Calu3 (cell line): ENCODE measurements around the gene CHRD. TPM values are rescaled to one million over a fixed set of nuclear protein-coding genes. Genes with fewer than 3 reads are reported as not detected.
A peak's percentile ranks its signal among the peaks of the same experiment; 100 is the strongest.

Experiments
- BruUV-seq: library from RNA; stranded (reverse); fragments of 400-500 nt; replicated peaks from 2 replicates; lab custom pipeline; 2021; lab: Mats Ljungman, UMichigan
- CTCF ChIA-PET: fragments of 300-600 bp; sonication (Branson Sonifier 250); formaldehyde crosslinking; loops from one replicate; lab custom pipeline; 2022; ENCODE audit warnings: antibody characterized with exemption; lab: Charles Lee
- DNase-seq: peaks from one replicate; pipeline ENCODE4 v3.0.0; 2022
- H3K27ac Mint-ChIP-seq: one replicate; pipeline ENCODE4 v1.8.0; 2022; ENCODE audit warnings: mixed read lengths; ENCODE audit not compliant: unreplicated experiment
- H3K27me3 Mint-ChIP-seq: one replicate; pipeline ENCODE4 v1.8.0; 2022; ENCODE audit warnings: mixed read lengths; ENCODE audit not compliant: unreplicated experiment
- H3K36me3 Mint-ChIP-seq: one replicate; pipeline ENCODE4 v1.8.0; 2022; ENCODE audit warnings: mild to moderate bottlenecking, moderate library complexity, mixed read lengths; ENCODE audit not compliant: insufficient read depth, unreplicated experiment
- H3K4me1 Mint-ChIP-seq: one replicate; pipeline ENCODE4 v1.8.0; 2022; ENCODE audit warnings: mild to moderate bottlenecking, low read depth, mixed read lengths; ENCODE audit not compliant: unreplicated experiment
- H3K4me3 Mint-ChIP-seq: one replicate; pipeline ENCODE4 v1.8.0; 2022; ENCODE audit warnings: mild to moderate bottlenecking, low read depth, moderate library complexity, mixed read lengths; ENCODE audit not compliant: unreplicated experiment
- H3K9me3 Mint-ChIP-seq: one replicate; pipeline ENCODE4 v1.8.0; 2022; ENCODE audit warnings: low read depth, mixed read lengths; ENCODE audit not compliant: unreplicated experiment
- intact Hi-C: fragments of 100-400 bp; cut with micrococcal nuclease; formaldehyde crosslinking; loops from one replicate; pipeline ENCODE4 v1.10.0; 2022; ENCODE audit not compliant: unreplicated experiment
- total RNA-seq: library from RNA; stranded (reverse); gene quantifications from 2 replicates; pipeline ENCODE4 v1.2.3, GENCODE V29; 2022
- TF ChIP-seq, protein P1 (sequence below): fragments of 200-600 bp; IDR thresholded peaks from one replicate; pipeline ENCODE4 v1.8.0; 2022; ENCODE audit warnings: antibody characterized with exemption; ENCODE audit not compliant: unreplicated experiment

CHRD gene
- total RNA-seq, 1 experiment from 2014 or later, result not detected

DNA sequence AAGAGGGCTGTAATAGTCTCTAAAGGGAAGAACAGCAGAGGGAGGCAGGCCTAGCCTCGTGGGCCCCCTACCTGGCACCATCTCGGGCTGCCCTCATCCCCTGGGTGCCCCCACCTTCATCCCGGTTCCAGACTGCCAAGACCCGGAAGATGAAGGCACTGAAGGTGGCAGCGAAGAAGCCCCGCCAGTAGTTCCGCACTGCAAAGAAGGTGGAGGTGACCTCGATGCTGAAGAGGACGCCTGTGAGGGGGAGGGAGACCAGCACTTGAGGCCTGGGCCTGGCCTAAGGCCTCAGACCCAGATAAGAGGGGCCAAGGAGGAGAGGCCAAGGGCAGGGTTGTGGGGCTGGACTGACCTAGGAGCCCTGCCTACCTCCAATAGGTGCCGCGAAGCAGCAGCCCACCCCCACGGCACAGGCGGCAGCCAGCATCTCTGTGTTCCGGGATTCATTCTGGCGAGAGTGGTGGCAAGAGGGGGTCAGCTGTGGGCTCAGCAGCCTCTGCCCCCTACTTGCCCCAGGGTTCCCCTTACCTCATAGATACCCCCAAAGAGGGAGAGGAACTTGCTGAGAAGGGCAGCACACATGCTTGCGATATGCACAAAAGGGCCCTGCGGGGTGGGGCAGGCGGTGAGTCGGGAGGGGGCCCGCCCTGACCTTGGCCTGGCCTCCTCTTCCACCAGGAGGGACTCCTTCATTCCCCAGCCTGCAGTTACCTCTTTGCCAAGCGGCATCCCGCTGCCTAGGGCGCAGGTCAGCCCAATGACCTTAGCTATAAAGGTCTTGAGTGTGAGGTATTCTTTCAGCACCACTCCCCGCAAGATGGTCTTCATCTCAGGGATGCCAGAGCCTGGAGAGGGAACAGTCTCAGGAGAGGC lies 22.4 kb upstream of the CHRD start:
- no peak for DNase-seq
- no peak overlapping the region for H3K27ac Mint-ChIP-seq
- TF ChIP-seq, protein P1, sequence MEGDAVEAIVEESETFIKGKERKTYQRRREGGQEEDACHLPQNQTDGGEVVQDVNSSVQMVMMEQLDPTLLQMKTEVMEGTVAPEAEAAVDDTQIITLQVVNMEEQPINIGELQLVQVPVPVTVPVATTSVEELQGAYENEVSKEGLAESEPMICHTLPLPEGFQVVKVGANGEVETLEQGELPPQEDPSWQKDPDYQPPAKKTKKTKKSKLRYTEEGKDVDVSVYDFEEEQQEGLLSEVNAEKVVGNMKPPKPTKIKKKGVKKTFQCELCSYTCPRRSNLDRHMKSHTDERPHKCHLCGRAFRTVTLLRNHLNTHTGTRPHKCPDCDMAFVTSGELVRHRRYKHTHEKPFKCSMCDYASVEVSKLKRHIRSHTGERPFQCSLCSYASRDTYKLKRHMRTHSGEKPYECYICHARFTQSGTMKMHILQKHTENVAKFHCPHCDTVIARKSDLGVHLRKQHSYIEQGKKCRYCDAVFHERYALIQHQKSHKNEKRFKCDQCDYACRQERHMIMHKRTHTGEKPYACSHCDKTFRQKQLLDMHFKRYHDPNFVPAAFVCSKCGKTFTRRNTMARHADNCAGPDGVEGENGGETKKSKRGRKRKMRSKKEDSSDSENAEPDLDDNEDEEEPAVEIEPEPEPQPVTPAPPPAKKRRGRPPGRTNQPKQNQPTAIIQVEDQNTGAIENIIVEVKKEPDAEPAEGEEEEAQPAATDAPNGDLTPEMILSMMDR, result no peak
- H3K4me1 Mint-ChIP-seq, result peaks cover 23% of the 10 kb centered on the region
- no TSS peak for BruUV-seq
- intact Hi-C loops, result no loop called here
- H3K36me3 Mint-ChIP-seq, result peaks cover 34% of the 10 kb centered on the region
- H3K9me3 Mint-ChIP-seq, result no peaks in the 10 kb centered on the region
- CTCF ChIA-PET, result no interaction called here
- no peaks in the 10 kb centered on the region for H3K27me3 Mint-ChIP-seq
- H3K4me3 Mint-ChIP-seq, result no peak overlapping the region

DNA sequence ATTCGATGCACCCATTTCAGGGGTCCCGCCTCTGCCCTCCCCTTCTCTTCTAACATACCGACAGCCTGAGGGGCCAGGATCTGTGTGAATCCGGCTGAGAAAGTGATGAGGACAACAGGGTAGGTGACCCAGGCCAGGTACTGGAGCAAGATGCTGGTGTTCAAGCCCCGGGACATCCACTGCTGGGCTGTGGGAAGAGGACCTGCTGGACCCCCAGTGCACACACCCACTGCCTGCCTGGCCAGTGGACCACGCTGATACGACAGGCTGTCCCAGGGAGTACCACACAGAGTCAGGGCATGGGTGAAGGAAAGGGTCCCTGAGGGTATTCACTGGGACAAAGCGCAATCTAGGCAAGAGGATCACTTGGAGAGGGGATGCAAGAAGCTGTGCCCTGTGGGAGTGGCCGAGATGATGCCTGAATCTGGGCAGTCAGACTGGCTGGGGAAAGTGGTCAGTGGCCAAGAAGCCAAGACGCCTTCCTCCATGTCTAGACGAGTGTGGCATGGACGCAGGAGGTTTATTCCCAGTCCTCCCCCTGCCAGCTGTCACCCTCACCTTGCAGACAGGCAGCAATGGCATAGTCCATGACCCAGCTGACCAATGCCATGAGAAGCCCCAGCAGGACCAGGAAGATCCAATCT lies 21.6 kb upstream of the CHRD start:
- Mint-ChIP-seq H3K27ac (no peak overlapping the region), H3K4me3 (no peak overlapping the region), H3K36me3 (peaks cover 40% of the 10 kb centered on the region), H3K4me1 (peaks cover 21% of the 10 kb centered on the region), H3K27me3 (no peaks in the 10 kb centered on the region), H3K9me3 (no peaks in the 10 kb centered on the region)
- CTCF ChIA-PET, result no interaction called here
- BruUV-seq, result no TSS peak
- no peak for DNase-seq
- TF ChIP-seq, protein P1, result no peak
- intact Hi-C loops, result no loop called here

DNA sequence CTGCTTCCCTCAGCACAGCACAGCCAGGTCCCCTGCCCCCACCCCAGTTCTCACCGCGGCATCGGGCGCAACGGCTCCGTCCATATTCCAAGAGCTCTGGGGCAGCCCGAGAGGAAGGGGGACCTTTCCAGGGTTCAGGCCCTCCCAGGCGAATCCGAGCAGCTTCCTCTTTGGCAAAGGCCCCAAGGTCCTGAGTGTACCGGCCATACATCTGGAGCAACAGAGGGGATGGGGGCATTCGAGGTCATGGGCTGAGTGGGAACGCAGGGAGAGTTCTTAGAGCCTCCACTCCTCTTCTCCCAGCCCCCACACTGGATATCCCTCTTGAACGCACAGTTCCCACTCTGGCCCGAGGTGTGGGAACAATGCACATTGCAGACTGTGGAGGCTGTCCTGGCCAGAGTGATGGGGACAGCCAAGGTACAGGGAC lies 20.9 kb upstream of the CHRD start:
- intact Hi-C loops, result no loop called here
- Mint-ChIP-seq H3K9me3 (no peaks in the 10 kb centered on the region), H3K27me3 (no peaks in the 10 kb centered on the region), H3K4me3 (no peak overlapping the region), H3K36me3 (peaks cover 47% of the 10 kb centered on the region), H3K27ac (no peak overlapping the region), H3K4me1 (peaks cover 21% of the 10 kb centered on the region)
- TF ChIP-seq, protein P1, result no peak
- BruUV-seq, result no TSS peak
- DNase-seq, result no peak
- CTCF ChIA-PET, result no interaction called here

DNA sequence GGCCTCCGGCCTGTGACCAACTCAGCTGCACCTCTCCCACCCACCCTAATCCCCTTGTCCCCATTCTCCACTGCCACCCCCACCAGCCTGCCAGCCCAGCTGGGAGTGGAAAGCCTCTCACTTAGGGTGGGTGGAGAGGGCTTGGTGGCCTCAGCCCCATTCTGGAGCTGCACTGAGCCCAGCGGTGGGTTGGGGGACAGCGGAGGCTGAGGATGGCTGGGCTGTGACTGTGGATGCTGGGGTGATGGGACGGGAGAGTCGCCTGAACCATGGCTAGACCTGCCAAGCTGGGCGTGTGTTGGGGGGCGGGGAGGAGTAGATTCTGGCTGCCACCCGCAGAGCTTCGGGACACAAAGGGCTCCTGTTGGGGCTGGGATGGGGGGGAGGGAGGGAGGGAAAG lies 20.2 kb upstream of the CHRD start:
- Mint-ChIP-seq H3K4me3 (peak overlapping the region; percentile 88), H3K4me1 (peaks cover 26% of the 10 kb centered on the region), H3K27me3 (no peaks in the 10 kb centered on the region), H3K36me3 (peaks cover 51% of the 10 kb centered on the region), H3K9me3 (no peaks in the 10 kb centered on the region), H3K27ac (peak overlapping the region; percentile 2)
- DNase-seq, result no peak
- TF ChIP-seq, protein P1, result no peak
- BruUV-seq, result no TSS peak
- CTCF ChIA-PET, result interaction anchor here (0.6 to 1.1 kb wide), 3 partner anchors 9 to 199 kb away, joined by 3 to 6 read pairs (median 4); no protein-coding TSS in a partner anchor
- intact Hi-C loops, result no loop called here
